HFFc6 (cell line): ENCODE measurements around the gene C1orf53. TPM values are rescaled to one million over a fixed set of nuclear protein-coding genes. Genes with fewer than 3 reads are reported as not detected.
"Not testable (repeated sequence)": the region's sequence is repeated elsewhere in the genome, so short reads cannot be mapped to it uniquely, and the experiment has no call there.

Experiments used
- DNase-seq: peaks from one replicate; pipeline ENCODE4 v3.0.0-alpha.2; 2018
- H3K27ac Mint-ChIP-seq: 2 replicates; pipeline ENCODE4 v1.8.0; 2020; ENCODE audit warnings: mild to moderate bottlenecking, mixed read lengths
- H3K27me3 Mint-ChIP-seq: 2 replicates; pipeline ENCODE4 v1.8.0; 2021; ENCODE audit warnings: mild to moderate bottlenecking, moderate library complexity, mixed read lengths; ENCODE audit not compliant: insufficient read depth
- H3K36me3 Mint-ChIP-seq: 2 replicates; pipeline ENCODE4 v1.8.0; 2021; ENCODE audit warnings: low read depth, mixed read lengths
- H3K4me1 Mint-ChIP-seq: 2 replicates; pipeline ENCODE4 v1.8.0; 2020; ENCODE audit warnings: low read depth, mixed read lengths
- H3K4me3 Mint-ChIP-seq: 2 replicates; pipeline ENCODE4 v1.8.0; 2020; ENCODE audit warnings: mild to moderate bottlenecking, moderate library complexity, mixed read lengths
- H3K9me3 Mint-ChIP-seq: 2 replicates; pipeline ENCODE4 v1.8.0; 2020; ENCODE audit warnings: mild to moderate bottlenecking, mixed read lengths
- CTCF ChIP-seq: fragments of 200-600 bp; sonication (generic); IDR thresholded peaks from 2 replicates; pipeline ENCODE4 v1.5.0; 2021; ENCODE audit warnings: antibody characterized with exemption, mild to moderate bottlenecking
- total RNA-seq, 6 experiments: library from RNA; stranded (reverse); fragmentation: NEBNext Ultra II Directional; extraction: Animal tissue kit (Norgen Biotek cat#: 25700); gene quantifications; 2 replicates in 1 of 6; 3 replicates in 5 of 6; pipeline ENCODE4 v1.2.3, GENCODE V29; 2021

Gene C1orf53
- total RNA-seq, 6 experiments from 2014 or later: 18.6 to 21.8 (median 19.9) TPM

DNA sequence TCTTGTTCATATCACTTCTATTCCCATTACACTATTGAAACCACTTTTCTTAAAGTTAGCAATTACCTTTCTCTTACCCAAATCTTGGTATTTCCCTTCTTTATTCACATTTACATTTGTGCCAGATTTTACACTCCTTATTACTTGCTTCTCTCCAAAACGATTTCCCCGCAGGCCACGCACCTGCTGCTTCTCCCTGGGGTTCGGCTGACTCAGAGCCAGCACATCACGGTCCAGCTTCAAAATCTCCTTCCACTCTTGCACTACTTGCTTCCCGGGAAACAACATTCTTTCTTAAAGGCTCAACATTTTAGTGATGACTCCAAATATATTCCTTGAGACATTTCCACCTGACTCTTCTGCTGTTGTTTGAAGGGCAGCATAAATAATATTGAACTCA is 35.5 kb downstream of the C1orf53 start:
- no peak for DNase-seq
- H3K4me1 Mint-ChIP-seq: peaks cover 21% of the 10 kb centered on the region
- TF ChIP-seq CTCF: no peak
- H3K36me3 Mint-ChIP-seq: 0 out of 2 replicates have a peak, but pooled peaks cover 5% of the 10 kb centered on the region
- H3K9me3 Mint-ChIP-seq: no peaks in the 10 kb centered on the region
- no peak overlapping the region for H3K4me3 Mint-ChIP-seq
- no peaks in the 10 kb centered on the region for H3K27me3 Mint-ChIP-seq
- no peak overlapping the region for H3K27ac Mint-ChIP-seq

DNA sequence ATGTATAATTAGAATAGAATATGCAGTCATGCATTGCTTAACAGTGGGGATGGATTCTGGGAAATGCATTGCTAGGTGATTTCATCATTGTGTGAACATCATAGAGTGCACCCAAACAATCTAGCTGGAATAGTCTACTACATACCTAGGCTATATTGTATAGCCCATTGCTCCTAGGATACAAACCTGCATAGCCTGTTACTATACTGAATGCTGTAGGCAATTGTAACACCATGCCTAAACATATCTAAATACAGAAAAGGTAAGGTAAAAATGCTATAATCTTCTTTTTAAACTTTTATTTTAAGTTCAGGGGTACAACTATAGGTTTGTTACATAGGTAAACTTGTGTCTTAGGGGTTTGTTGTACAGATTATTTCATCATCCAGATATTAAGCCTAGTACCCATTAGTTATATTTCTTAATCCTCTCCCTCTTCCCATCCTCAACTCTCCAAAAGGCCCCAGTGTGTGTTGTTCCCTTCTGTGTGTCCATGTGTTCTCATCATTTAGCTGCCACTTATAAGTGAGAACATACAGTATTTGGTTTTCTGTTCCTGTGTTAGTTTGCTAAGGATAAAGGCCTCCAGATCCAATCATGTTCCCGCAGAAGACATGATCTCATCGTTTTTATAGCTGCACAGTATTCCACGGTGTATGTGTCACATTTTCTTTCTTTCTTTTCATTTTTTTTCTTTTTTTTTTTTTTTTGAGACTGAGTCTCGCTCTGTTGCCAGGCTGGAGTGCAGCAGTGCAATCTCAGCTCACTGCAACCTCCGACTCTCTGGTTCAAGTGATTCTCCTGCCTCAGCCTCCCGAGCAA is 36.9 kb downstream of the C1orf53 start:
- peak; percentile 57 for DNase-seq
- H3K4me3 Mint-ChIP-seq, H3K9me3 Mint-ChIP-seq, H3K36me3 Mint-ChIP-seq, H3K27me3 Mint-ChIP-seq: not testable (repeated sequence)
- peak overlapping the region; percentile 32; the same call in 1 of the 2 replicates for H3K27ac Mint-ChIP-seq
- H3K4me1 Mint-ChIP-seq: peaks cover 11% of the 10 kb centered on the region

DNA sequence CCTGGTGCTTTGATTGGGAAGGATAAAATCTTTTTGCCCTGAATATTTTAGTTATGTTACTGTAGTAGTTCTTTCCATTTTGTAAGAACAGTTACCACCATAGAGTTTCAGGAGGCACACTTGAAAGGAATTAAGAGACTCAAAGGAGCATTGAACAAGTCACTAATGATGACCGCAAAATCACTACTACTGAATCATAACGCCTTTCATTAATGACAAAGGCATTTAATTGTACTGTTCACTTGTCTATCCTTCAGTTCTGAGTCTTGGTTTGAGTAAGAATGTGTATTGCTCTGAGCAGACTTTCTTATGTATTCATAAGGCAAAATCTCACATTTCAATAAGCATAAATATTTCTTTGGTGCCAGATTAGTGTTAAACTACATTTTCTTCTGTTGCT is 39.6 kb downstream of the C1orf53 start:
- Mint-ChIP-seq H3K27ac (no peak overlapping the region), H3K4me1 (peaks cover 11% of the 10 kb centered on the region), H3K4me3 (no peak overlapping the region), H3K36me3 (no peaks in the 10 kb centered on the region), H3K9me3 (no peaks in the 10 kb centered on the region), H3K27me3 (no peaks in the 10 kb centered on the region)
- TF ChIP-seq CTCF: no peak
- no peak for DNase-seq

DNA sequence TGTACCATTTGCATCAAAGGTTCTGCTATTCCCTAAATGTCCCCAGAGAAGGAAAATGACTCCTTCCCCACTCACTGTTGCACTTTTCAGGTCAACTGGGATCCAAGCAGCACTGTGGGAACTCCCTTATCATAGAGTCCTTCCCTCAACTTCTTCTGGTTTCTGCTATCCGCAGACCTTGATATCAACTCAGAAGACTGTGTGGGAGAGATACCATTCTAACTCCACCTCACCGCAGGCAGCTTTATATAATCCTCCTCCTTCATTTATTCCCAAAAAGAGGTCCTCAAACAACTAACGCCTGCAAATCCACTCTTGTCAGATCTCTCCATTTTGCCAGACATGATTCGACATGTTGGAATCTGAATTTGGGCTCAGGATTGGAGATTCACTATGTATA is 42.1 kb downstream of the C1orf53 start:
- Mint-ChIP-seq H3K27ac (no peak overlapping the region), H3K9me3 (no peaks in the 10 kb centered on the region), H3K27me3 (no peaks in the 10 kb centered on the region), H3K4me3 (no peak overlapping the region), H3K36me3 (no peaks in the 10 kb centered on the region), H3K4me1 (peaks cover 3% of the 10 kb centered on the region)
- DNase-seq: no peak
- TF ChIP-seq CTCF: no peak

DNA sequence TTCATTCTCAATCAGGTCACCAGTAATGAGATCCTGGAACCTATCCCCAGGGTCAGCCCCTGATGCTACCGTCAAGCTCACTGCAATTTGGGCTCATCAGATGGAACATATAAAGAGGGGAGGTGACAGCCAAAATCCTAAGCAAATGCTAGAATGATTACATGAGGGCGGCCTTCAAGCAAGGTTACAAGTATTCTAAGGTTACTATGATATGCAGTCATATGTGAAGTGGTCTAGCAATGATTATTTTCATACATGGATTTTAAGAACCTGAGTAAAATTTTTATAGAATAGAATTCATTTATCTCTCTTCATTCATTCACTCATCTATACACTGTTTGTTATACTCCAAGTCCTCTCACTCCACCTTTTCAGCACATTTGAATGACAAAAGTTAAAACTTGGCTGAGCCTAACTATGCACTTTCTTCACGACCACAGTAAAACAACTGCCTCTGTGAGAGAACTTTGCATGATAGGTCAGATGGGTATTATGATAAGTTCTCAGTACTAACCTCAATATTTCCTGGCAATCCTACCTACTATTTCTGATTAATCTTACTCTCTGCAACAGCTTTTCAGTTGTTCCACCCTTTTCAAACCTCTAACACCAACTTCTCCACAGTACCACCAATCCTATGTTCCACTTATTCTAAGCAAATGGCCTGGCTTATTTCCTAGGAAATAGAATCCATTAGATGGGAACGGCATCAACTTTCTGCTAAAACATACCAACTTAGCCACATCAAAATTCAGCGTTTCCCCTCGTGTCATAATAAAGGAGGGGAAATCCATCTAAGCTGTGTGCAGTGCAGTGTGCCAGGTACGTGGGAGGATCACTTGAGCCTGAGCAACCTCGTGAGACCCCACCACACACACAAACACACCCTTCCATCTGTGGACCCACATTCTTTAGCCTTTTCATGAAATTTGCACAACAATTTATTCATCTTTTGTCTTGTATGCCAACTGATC is 46.8 kb downstream of the C1orf53 start:
- Mint-ChIP-seq H3K27me3 (no peaks in the 10 kb centered on the region), H3K4me1 (no peaks in the 10 kb centered on the region), H3K4me3 (no peak overlapping the region), H3K9me3 (no peaks in the 10 kb centered on the region), H3K27ac (no peak overlapping the region), H3K36me3 (no peaks in the 10 kb centered on the region)
- no peak for DNase-seq
- no peak for TF ChIP-seq CTCF

- Mint-ChIP-seq H3K27me3 (no peaks in the 10 kb centered on the region), H3K4me1 (peaks cover 7% of the 10 kb centered on the region), H3K27ac (no peak overlapping the region), H3K4me3 (no peak overlapping the region), H3K36me3 (no peaks in the 10 kb centered on the region), H3K9me3 (no peaks in the 10 kb centered on the region)
- TF ChIP-seq CTCF: no peak
- no peak for DNase-seq
These were observed 48.7 kb downstream of the C1orf53 start for GRCh38 chr1:197951089-197951488.
